ENCODE results near the gene AFF3. TPM values are rescaled to one million over a fixed set of nuclear protein-coding genes. Genes with fewer than 3 reads are reported as not detected.

Gene AFF3
- total and polyA plus RNA-seq, 12 donors: 1.1 to 7.5 (median 3.9) TPM

DNA sequence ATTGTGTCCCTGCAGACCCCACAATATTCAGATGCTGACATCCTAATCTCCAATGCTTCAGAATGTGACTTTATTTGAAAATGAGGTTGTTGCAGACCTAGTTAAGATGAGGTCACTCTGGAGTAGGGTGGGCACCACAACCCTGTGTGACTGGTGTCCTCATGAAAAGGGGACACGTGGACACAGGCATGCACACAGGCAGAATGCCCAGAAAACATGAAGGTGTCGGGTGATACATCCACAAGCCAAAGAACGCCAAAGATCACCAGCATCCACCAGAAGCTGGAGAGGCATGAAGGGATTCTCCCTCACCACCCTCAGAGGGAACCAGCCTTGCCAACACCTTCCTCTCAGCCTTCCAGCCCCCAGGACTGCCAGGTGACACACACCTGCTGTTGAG is 69.3 kb downstream of the AFF3 start:
- no peaks in the 10 kb centered on the region for H3K27me3 ChIP-seq
- no peak for DNase-seq
- 83 to 91% (median 86%) methylated on average over 3 of the region's 3 CpGs for WGBS, 4 donors
- no peaks in the 10 kb centered on the region for H3K4me1 ChIP-seq (replicated peaks in 1 of 2)
- no peak overlapping the region for H3K4me3 ChIP-seq
- H3K9me3 ChIP-seq (replicated peaks in 1 of 3): no peaks in the 10 kb centered on the region
- no peaks in the 10 kb centered on the region for H3K36me3 ChIP-seq (replicated peaks in 1 of 2)
- intact Hi-C loops (cut with DNase I): no loop called here
- no peak overlapping the region for H3K27ac ChIP-seq
- no peak for TF ChIP-seq POLR2A (IDR thresholded peaks at IDR 0.05)
- TF ChIP-seq, protein P1, sequence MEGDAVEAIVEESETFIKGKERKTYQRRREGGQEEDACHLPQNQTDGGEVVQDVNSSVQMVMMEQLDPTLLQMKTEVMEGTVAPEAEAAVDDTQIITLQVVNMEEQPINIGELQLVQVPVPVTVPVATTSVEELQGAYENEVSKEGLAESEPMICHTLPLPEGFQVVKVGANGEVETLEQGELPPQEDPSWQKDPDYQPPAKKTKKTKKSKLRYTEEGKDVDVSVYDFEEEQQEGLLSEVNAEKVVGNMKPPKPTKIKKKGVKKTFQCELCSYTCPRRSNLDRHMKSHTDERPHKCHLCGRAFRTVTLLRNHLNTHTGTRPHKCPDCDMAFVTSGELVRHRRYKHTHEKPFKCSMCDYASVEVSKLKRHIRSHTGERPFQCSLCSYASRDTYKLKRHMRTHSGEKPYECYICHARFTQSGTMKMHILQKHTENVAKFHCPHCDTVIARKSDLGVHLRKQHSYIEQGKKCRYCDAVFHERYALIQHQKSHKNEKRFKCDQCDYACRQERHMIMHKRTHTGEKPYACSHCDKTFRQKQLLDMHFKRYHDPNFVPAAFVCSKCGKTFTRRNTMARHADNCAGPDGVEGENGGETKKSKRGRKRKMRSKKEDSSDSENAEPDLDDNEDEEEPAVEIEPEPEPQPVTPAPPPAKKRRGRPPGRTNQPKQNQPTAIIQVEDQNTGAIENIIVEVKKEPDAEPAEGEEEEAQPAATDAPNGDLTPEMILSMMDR (IDR thresholded peaks at IDR 0.05): no peak

DNA sequence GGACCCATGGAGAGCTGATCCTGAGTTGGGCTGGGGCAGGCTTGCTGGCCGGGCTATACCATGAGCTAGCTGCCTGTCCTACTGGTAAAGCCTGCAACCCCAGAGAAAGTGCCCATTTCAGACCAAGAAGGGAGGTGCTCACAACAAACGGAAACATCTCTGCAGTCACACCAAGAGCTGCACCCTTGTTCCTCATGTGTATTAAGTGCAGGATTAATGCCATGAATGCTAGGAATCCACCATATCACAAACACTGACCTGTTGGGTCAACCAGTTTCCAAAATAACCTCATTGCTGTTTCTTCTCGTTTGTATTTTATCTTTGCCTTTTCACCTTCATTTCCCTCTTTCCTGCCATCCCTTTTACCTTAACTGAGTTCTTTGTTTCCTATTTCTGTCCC is 69.9 kb downstream of the AFF3 start:
- no peak for DNase-seq
- Histone ChIP-seq H3K36me3 (replicated peaks in 1 of 2) (no peaks in the 10 kb centered on the region), H3K4me1 (replicated peaks in 1 of 2) (no peaks in the 10 kb centered on the region), H3K27me3 (no peaks in the 10 kb centered on the region), H3K9me3 (replicated peaks in 1 of 3) (no peaks in the 10 kb centered on the region), H3K27ac (no peak overlapping the region), H3K4me3 (no peak overlapping the region)
- intact Hi-C loops (cut with DNase I): no loop called here
- TF ChIP-seq, protein P1 (IDR thresholded peaks at IDR 0.05): no peak
- no peak for TF ChIP-seq POLR2A (IDR thresholded peaks at IDR 0.05)
- WGBS, 4 donors: 58 to 74% (median 70%) methylated on average over 2 to 3 of the region's 3 CpGs

DNA sequence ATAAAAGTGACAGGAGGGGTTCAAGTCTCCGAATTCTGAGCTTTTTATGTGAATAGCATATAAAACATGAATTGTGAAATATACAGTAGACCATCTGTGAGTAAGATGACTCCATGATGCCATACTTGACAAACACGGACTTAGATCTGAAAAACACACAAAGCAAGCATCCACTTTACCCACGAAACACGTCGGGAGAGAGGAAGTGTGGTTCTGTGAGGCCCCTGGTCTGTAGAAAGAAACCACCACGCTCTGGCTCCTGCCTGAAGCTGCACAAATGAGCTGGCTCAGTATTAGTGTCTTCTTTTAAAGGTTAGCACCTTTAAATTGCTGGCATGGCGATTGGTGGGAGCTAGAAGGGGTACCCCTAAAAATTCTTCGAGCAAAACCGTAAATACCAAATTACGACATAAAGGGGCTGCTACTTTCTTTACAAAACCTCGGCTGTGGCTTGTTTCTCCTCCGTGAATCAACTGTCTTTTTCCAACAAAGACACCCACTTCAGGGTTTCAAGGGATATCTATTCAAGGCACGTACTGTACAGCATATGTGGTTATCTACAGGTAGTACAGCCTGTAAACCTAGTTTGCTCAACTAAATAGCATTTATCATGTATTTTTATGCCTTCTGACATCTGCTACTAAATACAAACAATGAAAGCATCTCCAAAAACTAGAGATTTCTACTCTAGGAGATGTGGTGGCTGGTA is 70.9 kb downstream of the AFF3 start:
- peaks cover 0 to 8% of the 10 kb centered on the region in 2 donors for H3K4me1 ChIP-seq (replicated peaks in 1 of 2)
- DNase-seq: no peak
- no peaks in the 10 kb centered on the region for H3K36me3 ChIP-seq (replicated peaks in 1 of 2)
- no peak for TF ChIP-seq POLR2A (IDR thresholded peaks at IDR 0.05)
- TF ChIP-seq, protein P1 (IDR thresholded peaks at IDR 0.05): no peak
- H3K9me3 ChIP-seq (replicated peaks in 1 of 3): no peaks in the 10 kb centered on the region
- no peaks in the 10 kb centered on the region for H3K27me3 ChIP-seq
- 74 to 82% (median 77%) methylated on average over 13 of the region's 13 CpGs for WGBS, 4 donors
- intact Hi-C loops (cut with DNase I): no loop called here
- H3K4me3 ChIP-seq: no peak overlapping the region
- H3K27ac ChIP-seq: no peak overlapping the region

DNA sequence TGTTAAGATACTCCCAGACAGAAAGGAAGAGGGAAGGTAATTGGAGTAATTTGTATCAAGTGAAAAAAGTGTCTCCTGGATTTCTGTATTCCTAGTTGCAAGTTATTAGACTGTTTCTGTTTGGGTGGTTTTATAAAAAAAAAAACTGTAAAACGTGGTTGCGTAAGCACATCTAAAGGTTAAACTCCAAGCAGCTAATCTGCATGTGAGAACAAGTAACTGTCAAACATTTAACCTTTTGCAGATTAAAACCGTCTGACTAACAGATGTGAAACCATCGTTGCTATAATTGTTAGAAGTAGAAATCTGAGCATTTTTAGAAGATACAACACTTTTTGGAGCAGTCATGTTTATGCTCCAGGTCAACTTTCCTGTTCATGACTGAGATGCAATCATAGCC is 72.3 kb downstream of the AFF3 start:
- TF ChIP-seq, protein P1 (IDR thresholded peaks at IDR 0.05): no peak
- no peak for TF ChIP-seq POLR2A (IDR thresholded peaks at IDR 0.05)
- Histone ChIP-seq H3K27ac (no peak overlapping the region), H3K36me3 (replicated peaks in 1 of 2) (no peaks in the 10 kb centered on the region), H3K4me1 (replicated peaks in 1 of 2) (peaks cover 0 to 9% of the 10 kb centered on the region in 2 donors), H3K4me3 (no peak overlapping the region), H3K27me3 (no peaks in the 10 kb centered on the region), H3K9me3 (replicated peaks in 1 of 3) (no peaks in the 10 kb centered on the region)
- WGBS, 4 donors: 35 to 50% (median 40%) methylated on average over 4 of the region's 4 CpGs
- intact Hi-C loops (cut with DNase I): no loop called here
- DNase-seq: no peak
